ENCODE measurements around the gene SEMA3E.

- TF ChIP-seq, protein P1, sequence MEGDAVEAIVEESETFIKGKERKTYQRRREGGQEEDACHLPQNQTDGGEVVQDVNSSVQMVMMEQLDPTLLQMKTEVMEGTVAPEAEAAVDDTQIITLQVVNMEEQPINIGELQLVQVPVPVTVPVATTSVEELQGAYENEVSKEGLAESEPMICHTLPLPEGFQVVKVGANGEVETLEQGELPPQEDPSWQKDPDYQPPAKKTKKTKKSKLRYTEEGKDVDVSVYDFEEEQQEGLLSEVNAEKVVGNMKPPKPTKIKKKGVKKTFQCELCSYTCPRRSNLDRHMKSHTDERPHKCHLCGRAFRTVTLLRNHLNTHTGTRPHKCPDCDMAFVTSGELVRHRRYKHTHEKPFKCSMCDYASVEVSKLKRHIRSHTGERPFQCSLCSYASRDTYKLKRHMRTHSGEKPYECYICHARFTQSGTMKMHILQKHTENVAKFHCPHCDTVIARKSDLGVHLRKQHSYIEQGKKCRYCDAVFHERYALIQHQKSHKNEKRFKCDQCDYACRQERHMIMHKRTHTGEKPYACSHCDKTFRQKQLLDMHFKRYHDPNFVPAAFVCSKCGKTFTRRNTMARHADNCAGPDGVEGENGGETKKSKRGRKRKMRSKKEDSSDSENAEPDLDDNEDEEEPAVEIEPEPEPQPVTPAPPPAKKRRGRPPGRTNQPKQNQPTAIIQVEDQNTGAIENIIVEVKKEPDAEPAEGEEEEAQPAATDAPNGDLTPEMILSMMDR (conservative IDR thresholded peaks at IDR 0.05; ENCODE audit: low read depth, low read length), result no peak
- no peak for TF ChIP-seq EZH2 (IDR thresholded peaks at IDR 0.05; ENCODE audit: low read length, unreplicated experiment)
- no peak for TF ChIP-seq EZH2phosphoT487 (IDR thresholded peaks at IDR 0.05; ENCODE audit: borderline replicate concordance, low read length)
Measured at GRCh38 chr7:83524277-83525075, 124.5 kb downstream of the SEMA3E start.

Measured in PC-3 (cell line).